ENCODE results near the gene TOR3A.

Gene TOR3A

DNA sequence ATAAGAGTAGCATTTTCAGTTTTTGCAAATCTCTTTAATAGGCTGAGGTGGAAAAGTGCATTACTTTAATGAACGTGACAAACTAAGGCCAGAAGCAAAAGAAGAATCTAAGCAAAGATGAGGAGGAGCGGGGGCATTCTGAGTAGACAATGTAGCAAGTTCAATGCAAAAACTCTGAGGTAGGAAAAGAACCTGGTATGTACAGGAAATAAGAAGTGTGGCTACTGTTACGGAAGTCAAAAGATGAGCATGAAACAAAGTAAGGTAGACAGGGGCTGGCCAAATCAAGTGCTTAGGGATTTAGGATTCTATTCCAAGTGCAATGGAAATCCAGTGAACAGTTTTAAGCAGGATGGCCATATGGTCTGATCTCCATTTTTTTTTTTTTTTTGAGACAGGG lies 63.7 kb downstream of the TOR3A start:
- no peak for DNase-seq

All from anterior cingulate cortex (tissue), 58 donors.